GM19099 (cell line): ENCODE measurements around the gene DQX1.

Experiments
- POLR2A ChIP-seq: IDR thresholded peaks from 3 replicates; pipeline ENCODE4 v1.6.1; 2011; ENCODE audit warnings: low read depth; ENCODE audit not compliant: insufficient read length; ENCODE audit errors: extremely low read depth

Gene DQX1

GRCh38 chr2:74498500-74499266 lies 27.3 kb downstream of the DQX1 start:
- TF ChIP-seq POLR2A = no peak

- TF ChIP-seq POLR2A = no peak
Observed at GRCh38 chr2:74497777-74498499, 28.1 kb downstream of the DQX1 start.

- TF ChIP-seq POLR2A = no peak
Observed at GRCh38 chr2:74496997-74497776, 28.8 kb downstream of the DQX1 start.

GRCh38 chr2:74495440-74495839 lies 30.6 kb downstream of the DQX1 start:
- no peak for TF ChIP-seq POLR2A

- no peak for TF ChIP-seq POLR2A
Observed at GRCh38 chr2:74493546-74493945, 32.5 kb downstream of the DQX1 start.

- no peak for TF ChIP-seq POLR2A
Observed at GRCh38 chr2:74491648-74492544, 34.1 kb downstream of the DQX1 start.

- no peak for TF ChIP-seq POLR2A
Observed at GRCh38 chr2:74489906-74490305, 36.1 kb downstream of the DQX1 start.

DNA sequence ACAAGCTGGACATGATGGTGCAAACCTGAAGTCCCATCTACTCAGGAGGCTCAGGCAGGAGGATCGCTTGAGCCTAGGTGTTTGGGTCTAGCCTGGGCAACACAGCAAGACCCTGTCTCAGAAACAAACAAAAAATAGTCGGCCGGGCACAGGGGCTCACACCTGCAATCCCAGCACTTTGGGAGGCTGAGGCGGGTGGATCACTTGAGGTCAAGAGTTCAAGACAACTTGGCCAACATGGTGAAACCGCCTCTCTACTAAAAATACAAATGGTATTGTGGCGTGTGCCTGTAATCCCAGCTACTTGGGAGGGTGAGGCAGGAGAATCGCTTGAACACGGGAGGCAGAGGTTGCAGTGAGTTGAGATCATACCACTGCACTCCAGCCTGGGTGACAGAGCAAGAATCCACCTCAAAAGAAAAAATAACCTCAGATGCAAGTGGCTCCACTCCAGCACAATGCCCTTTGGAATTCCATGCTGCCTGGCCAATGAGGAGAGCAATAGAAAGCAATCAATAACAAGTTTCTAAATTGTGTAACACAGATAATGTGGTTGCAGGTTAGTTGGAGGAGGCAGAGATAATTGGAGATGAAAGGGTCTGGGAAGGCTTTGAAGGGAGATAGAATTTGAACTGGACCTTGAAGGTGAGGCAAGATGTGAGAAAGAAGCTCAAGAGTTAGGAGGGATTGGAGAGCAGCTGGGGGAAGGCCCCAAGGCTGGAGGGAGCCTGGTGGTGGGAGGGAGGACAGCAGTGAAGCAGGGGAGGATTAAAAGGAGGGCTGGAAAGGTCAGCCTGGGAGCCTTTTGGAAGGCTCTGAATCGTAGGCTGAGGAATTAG lies 37.2 kb downstream of the DQX1 start:
- TF ChIP-seq POLR2A = no peak

DNA sequence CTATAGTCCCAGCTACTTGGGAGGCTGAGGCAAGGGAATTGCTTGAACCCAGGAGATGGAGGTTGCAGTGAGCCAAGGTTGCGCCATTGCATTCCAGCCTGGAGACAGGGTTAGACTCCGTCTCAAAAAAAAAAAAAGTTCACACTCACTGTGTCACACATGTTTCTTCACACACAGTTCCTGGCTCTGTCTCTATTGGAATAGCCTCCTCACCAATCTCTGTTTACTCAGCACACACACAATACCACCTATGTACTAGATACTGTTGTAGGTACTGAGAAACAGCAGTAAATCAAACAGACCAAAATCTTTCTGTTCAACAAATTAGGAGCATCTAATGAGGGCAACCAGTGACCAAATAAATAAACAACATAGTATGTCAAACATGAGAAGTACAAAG lies 39.9 kb downstream of the DQX1 start:
- no peak for TF ChIP-seq POLR2A

DNA sequence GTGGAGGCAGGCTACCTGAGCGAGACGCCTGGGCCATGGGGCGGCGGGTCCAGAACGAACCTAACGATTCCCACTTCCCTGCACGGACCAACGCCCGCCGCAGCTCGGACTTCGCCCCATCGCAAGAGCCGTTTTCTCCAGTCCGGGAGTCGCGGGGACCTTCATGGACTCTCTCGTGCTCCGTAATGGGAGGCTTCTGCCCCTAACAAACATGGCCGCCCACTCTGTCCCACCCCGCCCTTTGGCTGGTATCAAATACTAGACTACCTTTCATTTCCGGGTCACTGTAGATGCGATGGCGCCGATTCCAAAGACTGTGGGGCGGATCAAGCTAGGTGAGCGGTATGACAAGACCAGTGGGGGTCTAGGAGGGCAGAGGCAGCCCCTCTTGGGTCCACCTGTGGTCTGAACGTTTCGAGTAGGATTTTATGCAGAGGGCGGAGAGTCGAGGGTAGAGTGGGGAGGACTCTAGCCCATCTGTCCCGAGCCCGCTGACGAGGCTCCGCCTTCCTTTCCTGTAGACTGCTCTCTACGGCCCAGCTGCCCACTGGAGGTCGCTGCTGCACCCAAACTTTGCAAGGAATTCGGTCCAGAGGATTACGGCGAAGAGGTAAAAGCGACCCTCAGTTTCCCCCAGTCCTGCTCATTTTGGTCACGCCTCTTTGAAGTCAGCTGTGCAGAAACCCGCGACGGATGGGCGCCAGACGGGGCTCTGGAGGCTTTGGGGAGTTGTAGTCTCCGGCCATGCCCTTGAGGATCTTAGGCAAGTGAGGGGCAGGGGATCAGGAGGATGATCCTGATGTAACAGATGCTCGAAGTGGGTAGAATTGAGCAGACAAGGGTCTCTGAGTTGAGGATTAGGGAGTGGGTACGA lies 43.0 kb downstream of the DQX1 start, which contains the start of the genes CCDC142 and TTC31:
Gene CCDC142, minus strand, starts transcription at position 198 of the 874 bp plus-strand sequence. Its CDS starts 161 bp downstream, at position 37.
Gene TTC31, plus strand, starts transcription at position 281 of the 874 bp plus-strand sequence. Its CDS starts 15 bp downstream, at position 296.
- peak; percentile 80 for TF ChIP-seq POLR2A

GRCh38 chr2:74481961-74482800 lies 43.9 kb downstream of the DQX1 start:
- TF ChIP-seq POLR2A = no peak

GRCh38 chr2:74481431-74481830 lies 44.6 kb downstream of the DQX1 start:
- no peak for TF ChIP-seq POLR2A
